DMS53 treated with DMSO at 0.1 percent for 48 hours (cell line): ENCODE measurements around the gene LEPROT.

Experiments used
- DNase-seq: peaks from one replicate; lab custom pipeline; 2025; ENCODE audit not compliant: unreplicated experiment; lab: John Stamatoyannopoulos, UW

LEPROT gene

DNA sequence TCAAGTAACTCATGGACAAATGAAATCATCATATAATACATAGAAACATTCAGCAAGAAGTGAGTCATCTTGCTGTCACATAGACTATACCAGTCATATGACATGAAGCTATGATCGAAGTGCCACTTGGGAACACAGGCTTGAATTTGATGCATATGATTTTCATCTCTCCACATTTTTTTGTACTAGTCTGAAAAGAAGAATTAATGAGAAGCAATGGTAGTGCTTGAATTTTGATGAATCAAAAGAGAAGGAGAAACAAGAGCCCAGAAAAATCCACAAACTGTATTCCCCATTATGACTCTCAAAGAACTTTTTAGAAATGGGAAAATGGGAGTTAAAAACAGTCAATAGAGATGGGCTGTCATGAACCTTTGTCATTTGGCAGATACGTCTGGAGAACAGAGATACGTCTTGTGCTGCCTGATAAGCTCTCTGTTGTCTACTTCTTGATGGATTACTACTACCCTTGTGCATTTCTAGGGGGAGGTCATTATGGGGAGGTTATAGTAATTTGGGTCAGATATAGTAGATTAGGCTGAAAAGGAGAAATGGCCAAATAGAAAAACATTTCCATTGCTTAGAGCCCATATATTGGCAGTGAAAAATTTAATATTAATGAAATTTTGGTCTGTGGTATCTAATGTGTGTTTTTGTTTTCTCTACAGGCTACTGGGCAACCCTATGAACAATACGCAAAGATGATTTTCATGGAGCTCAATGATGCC is 8.0 kb upstream of the LEPROT start:
- DNase-seq = no peak

DNA sequence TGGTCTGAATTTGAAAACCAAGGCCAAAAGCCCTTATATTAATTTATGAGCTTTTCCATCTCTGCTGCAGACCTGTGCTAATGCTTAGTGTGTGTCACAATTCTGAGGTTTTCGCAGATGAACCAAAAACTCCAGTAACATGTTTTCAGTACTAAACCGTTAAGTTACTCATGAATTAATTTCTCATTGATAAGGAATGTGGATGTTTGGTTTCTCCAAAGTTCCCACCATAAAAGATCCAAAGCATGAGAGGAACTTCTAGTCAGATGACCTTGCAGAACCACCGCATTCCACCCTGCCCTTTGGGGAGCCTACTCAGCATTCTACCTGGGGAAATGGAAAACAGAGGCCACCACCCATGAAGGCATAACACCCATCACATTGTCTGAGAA is 7.5 kb upstream of the LEPROT start:
- no peak for DNase-seq

DNA sequence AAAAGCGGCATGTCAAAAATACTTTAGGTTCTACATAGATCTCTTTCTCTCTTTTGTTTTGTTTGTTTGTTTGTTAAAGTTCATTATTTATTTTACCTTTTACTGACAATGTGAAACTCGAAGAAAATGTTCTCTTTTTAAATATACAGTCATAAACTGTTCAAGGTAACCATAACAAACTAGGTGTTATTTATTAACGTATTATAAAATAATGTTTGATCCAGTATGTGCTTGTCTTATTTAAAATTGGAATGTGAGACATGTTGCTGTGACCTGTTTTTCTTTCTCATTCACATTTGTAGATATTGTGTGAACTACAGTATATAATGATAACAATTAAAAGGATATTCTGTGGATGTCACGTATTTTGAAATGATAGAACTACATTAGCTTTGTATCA is 5.9 kb upstream of the LEPROT start:
- DNase-seq = no peak

DNA sequence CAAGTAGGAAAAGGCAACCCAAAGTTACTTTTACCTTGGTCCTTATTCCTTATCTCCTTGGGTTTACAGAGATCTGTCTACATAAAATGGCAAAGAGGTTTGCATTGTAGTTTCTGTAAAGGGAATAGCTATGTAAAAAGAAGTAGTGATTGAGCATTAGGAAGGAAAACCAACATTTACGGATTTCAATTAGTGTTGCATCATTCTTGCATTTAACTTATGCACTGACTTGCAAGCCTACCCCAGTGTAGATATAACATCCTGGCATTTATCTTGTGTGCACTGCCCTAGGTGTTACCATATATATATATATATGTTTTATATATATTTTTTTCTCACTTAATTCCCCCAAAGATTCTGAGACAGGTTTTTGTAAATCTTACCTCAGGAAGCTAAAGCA is 3.7 kb upstream of the LEPROT start:
- no peak for DNase-seq

DNA sequence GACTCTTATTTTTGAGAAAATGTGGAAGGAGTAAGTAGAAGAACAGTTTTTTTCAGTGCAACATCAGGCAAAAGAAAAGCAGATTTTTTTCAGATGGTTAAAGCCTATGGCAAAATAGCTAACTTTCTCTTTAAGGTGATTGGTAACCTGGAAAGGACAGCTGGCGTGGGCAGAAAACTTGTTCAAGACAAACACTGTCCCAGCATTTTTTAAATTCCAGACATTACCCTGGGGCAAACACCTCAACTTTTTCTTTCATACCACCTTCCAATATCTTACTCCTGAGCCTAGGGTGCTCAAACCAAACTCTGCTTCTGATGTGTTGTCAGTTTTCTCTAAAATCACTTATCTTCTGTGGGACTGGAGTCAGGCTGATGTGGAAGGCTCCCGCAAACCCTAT is 2.7 kb upstream of the LEPROT start:
- no peak for DNase-seq

DNA sequence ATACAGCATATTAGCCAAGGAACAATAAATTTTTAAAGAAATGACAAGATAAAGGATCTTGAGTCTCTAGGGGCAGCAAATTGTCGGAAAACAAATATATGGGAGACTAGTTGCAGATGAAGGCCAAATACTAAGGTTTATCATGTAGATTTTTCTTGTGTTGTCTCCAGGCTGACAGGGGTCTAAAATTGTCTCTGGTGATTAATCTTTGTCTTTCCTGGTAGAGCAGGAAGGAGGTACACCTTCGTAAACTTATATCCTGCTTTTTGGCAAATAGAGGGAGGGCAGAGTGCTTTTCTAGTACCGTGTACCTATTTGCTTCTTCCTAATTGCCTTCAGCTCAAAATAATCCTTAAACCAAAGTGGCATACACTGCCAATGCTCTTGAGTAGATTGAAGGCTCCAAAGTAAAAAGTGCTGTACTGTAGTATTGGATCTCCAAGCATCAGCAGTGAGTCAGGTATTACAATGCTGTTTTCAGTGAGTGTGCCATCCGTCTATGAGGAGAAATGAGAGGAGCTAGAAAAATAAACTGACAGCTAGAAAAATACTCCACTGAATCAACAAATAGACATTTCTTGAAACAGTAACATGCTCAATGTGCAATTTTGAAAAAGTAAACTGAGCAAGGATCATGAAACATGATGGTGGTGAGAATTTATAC is 1.8 kb upstream of the LEPROT start:
- no peak for DNase-seq

DNA sequence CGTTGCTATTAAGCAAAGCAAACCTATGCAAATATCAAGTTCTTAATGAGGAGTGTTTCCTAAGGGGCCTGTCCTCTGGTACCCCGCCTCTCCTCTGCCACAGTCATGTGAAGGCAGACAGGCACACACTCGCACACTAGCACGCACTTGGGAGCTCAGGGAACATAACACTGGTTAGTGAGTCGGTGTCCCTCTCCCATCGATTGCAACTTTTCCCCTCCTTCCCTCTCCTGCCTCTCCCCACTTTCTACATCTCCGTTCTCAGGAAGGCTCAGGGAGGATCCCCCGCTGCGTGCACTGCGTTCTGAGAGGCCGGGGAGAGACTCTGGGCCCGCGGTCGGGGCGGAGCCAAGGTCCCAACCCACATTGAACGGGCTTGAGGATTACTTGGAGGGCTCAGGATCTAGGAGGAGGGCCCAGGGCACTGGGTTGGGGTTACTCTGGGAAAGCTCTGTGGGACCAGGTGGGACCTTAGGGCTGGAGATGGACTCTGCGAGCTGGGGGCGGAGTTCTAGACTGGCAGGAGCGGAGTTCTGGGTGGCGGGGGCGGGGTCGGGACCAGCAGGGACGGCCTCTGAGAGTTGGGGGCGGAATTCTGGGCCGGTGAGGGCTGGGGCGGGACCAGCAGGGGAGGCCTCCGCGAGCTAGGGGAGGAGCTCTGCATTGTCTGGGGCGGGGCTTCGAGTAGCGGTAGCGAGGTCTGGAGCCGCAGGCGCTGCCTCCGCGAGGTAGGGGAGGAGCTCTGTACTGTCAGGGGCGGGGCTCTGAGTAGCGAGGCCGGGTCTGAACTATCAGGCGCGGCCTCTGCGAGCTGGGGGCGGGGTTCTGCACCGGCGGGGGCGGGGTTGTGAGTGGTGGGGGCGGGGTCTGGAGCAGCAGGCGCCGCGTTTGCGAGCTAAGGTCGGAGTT is 533 bp upstream of the LEPROT start:
- DNase-seq = peak; percentile 99

DNA sequence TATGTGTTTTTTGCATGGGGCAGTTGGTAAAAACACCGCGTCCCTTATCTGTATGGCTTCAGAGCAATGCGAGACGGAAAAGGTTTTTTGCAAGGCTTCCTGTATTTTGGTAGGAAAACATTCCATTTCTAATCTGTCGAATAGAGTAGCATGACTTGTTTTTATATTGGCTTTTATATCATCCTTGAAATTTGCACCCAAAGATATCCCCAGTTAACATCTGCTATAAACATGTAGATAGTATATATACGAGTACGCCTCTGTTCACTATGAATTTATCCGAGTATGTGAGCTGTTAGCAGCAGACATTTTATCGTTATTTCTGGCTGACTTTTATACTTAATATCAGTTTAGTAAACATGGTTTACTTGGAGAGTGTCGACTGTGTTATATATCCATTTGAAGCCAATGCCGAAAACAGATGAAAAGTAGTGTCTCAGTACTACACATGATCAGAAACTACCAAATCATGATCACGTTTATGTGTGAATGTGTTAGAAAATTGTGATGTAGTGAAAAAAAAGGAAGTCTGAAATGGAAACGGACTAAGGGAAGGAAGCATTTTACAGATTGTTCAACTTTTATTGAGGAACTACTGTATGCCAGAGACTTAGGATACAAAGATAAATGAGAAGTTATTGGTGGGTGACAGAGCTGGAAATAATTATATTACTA is 1.0 kb downstream of the LEPROT start:
- DNase-seq = peak; percentile 28

DNA sequence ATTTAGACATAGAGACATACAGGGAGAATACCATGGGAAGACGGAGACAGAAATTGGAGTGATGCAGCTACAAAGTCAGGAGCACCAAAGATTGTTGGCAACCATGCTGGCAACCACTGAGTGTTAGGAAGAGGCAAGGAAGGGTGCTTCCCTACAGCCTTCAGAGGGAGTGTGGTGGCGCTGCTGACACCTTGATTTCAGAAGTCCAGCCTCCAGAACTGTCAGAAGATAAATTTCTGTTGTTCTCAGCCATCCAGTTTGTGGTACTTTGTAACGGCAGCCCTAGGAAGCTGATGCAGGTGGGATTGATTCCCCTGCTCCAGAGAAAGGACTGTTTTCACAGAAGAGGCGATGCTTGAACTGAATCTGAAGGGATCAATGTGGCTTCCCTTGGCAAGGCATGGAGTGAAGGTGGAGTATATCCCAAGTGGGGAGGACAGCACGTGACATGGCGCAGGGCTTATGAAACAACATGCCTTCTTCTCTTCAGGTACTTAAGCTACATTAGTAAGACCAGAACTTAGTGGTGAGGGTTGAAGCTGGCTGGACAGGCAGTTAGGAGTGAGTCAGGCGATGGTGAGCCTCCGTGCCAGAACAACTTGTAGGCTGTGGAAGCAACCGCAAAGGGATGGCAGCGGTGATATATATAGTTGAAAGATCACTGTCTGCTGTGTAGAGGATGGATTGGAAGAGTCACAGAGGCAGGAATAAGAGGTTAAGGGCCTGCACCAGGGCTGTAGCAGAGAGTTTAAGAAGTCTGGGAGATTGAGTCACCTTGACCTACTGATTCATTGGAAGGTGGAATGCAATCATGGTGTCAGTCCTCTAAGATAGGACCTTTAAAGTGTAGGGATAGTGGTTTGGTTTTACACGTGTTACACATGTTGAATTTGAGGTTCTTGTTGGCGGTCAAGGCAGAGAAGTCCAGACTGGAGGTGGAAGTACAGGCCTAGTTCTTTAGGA is 2.1 kb downstream of the LEPROT start:
- DNase-seq = no peak

DNA sequence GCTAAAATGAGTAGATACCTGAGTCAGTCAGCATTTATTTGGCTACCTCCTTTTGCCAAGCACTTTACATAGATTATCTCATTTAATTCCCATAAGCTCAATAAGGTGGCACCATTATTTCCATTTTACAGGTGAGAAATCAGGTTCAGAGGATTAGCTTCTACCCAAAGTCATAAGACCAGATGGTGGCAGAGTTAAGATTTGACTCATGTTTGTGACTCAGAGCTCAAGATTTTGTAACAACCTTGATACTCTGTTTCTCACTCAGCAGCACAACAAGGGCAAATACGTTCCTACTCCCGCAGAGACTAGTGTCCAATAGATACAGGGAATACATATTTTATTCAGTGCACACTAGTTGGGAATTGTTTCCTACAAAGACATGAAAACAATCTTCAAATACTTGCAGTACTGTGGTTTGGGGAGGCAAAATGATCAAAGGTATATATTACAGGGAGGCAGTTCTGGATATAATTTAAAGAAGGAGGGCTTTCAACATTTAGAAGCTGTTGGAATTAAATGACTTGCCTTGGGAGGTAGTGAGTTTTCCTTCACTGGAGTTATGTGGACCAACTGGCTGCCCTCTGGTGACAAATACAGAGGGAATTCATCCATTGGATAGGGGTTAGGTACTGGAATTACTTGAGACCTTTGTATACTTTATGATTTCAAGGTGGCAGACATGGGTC is 3.6 kb downstream of the LEPROT start:
- DNase-seq = no peak

DNA sequence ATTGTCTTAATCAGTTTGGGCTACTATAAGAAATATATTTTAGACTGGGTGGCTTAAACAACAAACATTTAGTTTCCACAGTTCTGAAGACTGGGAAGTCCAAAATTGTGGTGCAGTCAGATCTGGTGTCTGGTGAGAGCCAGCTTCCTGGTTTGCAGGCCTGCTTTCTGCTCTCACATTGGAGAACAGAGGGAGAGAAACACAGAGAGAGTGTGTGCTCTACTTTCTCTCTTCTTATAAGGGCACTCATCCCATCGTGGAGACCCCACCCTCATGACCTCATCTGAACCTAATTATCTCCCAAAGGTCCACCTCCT is 4.1 kb downstream of the LEPROT start:
- no peak for DNase-seq

DNA sequence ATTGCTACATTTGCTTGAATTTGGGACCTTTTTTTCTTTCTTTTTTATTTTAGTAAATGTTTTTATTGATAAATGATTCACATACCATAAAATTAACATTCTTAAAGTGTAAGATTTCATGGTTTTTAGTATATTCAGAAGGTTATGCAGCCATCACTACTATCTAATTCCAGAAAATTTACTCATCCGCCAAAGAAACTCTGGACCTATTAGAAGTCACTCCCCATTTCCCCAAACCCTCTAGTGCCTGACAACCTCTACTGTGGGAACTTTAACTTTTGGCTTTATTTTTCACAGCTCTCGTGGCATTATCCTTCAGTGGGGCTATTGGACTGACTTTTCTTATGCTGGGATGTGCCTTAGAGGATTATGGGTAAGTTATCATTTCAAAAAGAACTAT is 4.5 kb downstream of the LEPROT start:
- DNase-seq = no peak

DNA sequence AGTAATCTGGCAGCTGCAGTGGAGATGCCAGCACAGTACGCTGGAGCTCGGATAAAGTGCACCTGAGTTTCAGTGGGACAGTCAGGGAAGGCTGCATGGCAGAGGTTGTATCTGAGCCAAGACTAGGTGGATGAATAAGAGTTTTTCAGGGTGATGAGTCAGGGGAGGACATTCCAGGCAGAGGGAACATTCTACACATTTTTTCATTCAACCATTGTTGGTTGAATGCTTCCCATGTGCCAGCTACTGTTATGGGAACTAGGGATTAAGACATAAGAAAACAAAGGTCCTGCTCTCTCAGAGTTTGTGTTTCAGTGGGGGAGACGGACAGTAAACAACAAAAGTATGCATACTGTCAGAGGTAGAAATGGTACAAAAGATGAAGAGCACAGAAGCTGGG is 5.2 kb downstream of the LEPROT start:
- no peak for DNase-seq

DNA sequence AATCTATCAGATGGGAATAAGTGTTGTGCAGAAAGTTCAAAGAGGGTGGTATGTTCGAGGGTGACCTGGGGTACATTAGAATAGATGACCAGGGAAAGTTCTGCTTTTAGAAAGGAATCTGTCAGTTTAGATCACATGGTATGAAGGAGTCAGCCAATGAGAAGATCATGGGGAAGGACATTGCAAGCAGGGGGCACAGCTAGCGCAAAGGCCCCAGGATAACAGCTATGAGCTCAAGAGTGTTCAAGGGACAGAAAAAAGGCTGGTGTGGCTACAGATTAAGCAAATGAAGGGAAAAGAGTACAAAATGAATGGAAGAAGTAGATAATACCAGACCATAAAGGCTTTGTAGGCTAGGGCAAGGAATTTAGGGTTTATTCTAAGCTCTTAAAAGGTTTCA is 8.6 kb downstream of the LEPROT start:
- DNase-seq = no peak

DNA sequence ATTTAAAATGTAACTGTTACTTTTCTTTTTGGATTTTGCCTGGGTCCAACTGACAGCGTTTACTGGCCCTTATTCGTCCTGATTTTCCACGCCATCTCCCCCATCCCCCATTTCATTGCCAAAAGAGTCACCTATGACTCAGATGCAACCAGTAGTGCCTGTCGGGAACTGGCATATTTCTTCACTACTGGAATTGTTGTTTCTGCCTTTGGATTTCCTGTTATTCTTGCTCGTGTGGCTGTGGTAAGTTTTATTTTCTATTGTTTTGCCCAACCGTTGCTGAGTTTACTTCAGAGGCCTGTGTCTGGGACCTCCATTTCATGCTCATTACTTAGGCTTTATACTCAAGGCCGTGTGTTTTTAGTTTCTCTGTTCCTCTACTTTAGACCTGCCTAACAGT is 9.3 kb downstream of the LEPROT start:
- DNase-seq = no peak

DNA sequence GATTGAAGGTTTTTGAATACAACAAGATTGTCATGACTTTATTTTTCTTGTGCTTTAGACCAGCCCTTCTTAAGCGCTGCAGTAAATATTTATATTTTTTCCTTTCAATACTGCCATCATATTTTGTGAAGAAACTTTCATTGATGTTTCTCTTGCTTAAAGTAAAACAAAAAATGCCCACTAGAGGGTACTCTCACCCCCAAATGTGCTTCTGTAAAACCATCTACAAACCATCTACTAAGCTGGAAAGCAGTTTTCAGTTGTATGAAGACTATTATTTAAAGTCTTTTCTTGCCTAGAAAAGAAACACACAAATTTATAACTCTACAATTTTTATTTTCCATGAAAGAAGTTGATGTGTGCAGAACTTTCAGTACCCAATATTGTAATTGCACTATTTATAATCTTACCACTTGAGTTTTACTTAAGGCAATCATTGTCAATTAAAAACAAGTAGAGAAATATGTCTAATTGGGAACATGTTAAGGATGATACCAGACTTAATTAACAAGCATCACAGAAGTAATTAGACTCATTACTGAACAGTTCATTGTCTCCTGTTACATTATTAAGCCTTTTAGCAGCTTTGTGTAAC is 10.7 kb downstream of the LEPROT start:
- peak; percentile 76 for DNase-seq

DNA sequence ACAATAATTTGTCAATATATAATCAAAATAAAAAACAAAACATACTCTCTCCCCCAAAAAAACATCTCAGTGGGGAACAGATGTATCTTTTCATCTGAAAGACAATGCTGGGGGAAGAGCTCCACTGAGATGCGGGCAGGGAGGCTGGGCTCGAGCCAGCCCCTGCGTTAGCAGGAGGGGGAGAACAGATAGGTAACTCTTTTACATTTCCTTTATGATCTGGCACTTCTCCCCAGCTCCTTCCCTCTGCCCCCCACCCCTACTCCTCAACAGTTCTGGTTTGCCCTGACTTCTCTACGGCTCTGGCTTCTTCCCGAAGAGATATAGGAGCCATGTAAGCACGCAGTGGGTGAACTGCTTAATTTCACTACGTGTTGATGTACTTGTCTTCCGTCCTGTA is 12.4 kb downstream of the LEPROT start:
- no peak for DNase-seq

DNA sequence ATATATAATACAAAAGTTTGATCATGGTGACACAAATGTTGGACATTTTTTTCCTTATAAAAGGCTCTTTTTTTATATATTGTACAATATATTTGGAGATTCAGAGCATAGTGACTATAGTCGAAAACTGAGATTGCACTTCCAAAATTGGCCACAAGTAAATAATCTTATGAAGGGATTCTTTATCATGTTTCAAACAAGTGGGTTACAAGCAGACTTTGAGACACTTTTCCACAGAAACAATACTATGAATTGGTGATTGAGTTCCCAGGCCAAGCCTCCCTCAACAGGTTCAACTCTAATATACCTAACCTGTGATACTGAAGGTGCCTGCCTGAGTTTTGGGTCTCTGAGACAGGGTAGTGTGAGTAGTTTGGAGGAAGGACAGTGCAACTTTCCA is 13.8 kb downstream of the LEPROT start:
- no peak for DNase-seq

DNA sequence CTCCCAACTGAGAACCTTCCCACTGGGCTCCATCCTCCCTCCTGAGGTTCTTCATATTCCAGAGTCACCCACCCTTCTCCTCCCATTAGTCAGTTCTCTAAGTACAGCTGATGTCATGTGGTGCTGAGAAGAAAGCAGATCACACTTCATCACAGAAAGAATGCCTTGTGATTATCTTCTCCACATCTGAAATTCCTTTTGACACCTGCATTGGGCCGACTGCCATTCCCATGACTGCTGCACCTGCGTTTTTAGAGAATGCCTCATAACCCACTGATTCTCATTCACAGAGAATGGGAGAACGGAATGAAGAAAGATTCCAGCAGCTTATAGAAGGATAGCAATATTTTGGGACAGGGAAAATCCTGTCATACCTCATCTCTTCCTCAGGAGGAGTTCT is 14.3 kb downstream of the LEPROT start:
- no peak for DNase-seq
